CD4-positive, alpha-beta T cell treated with Interferon alpha-2 for 1 hour (primary cell): Measurements from ENCODE around the gene NRBF2.

ENCODE experiments used
- DNase-seq, 2 donors: peaks; one replicate each; pipeline ENCODE4 v3.0.0-alpha.2; 2020 to 2022

Gene NRBF2

GRCh38 chr10:63165249-63165648 is 32.1 kb downstream of the NRBF2 start:
- no peak for DNase-seq

DNA sequence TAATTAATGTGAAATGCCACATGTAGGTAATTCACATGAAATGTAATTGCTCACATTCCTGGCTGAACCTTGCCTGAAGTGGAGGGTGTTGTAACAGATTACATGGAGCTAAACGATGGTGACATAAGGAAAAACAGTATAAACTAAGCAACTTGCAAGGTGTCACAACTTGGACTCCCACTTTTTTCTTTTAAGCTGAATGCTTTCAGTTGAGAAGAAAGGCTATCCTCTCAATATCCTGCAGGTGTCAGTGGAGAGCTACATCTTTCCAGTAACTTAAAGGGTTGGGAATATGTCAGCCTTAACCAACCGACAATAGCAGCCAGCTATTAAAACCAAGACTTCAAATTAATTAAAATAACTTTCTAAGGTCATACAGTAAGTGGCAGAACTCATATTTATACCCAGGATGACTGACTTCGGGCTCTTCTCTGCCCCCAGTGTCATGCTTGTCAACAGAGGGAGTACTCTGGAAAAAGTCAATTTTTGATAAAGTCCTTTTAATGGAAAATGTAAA is 33.7 kb downstream of the NRBF2 start:
- DNase-seq, result peak; percentile 26 to 69

DNA sequence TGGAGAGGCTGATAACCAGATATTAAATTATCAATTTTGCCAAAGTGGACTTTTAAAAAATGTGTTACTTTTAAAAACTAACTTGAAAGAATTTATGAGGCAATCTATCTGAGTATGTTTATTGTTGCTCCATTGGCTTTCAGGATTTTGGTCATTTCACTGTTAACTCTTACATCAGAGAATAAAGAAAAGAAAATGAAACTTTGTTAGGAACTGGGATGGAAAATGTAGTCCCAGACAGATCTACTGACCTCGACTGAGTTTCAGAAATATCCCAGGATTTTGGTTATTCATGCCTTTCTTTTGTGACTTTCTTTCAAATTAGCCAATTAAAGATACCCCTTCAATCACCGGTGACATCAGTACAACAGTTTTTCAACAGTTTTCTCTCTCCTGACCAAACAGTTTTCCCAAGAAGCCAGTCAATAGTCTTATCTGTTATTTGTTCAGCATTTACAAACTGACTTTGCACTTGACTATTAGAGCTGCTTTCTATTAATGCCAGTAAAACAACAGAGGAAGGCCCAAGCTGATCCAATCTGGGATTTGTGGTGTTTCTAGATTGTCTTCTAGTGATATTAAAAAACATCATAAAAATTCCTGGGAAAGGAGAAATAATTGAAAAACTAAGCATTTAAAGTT is 35.8 kb downstream of the NRBF2 start:
- DNase-seq, result no peak

GRCh38 chr10:63169624-63170023 is 36.5 kb downstream of the NRBF2 start:
- DNase-seq, result no peak

- DNase-seq, result no peak
Observed at GRCh38 chr10:63171255-63171855, 38.2 kb downstream of the NRBF2 start.

- DNase-seq, result no peak
Observed at GRCh38 chr10:63171926-63172325, 38.8 kb downstream of the NRBF2 start.

- DNase-seq, result peak in 1 of 2 donors; percentile 46
Observed at GRCh38 chr10:63173468-63174232, 40.5 kb downstream of the NRBF2 start.

- no peak for DNase-seq
Observed at GRCh38 chr10:63175534-63175933, 42.4 kb downstream of the NRBF2 start.

- DNase-seq, result no peak
Observed at GRCh38 chr10:63192826-63193225, 59.7 kb downstream of the NRBF2 start.

GRCh38 chr10:63197344-63198092 is 64.4 kb downstream of the NRBF2 start:
- DNase-seq, result no peak

- DNase-seq, result no peak
Observed at GRCh38 chr10:63199716-63200115, 66.6 kb downstream of the NRBF2 start.

GRCh38 chr10:63200431-63200830 is 67.3 kb downstream of the NRBF2 start:
- DNase-seq, result no peak

GRCh38 chr10:63201118-63201517 is 68.0 kb downstream of the NRBF2 start:
- no peak for DNase-seq
